K562 (cell line): ENCODE measurements around the gene BFSP1. TPM values are rescaled to one million over a fixed set of nuclear protein-coding genes. Genes with fewer than 3 reads are reported as not detected.

Experiments used
- BCL6 ChIP-seq: fragments of 250-450 bp; sonication (Bioruptor Pico); IDR thresholded peaks from 2 replicates; pipeline ENCODE4 v1.4.0; 2020
- BCOR ChIP-seq: fragments of 450-650 bp; IDR thresholded peaks from 2 replicates; pipeline ENCODE4 v1.6.1; 2016
- CHD1 ChIP-seq: fragments of 200-600 bp; sonication (generic); IDR thresholded peaks from one replicate; pipeline ENCODE4 v1.6.1; 2012; ENCODE audit warnings: mild to moderate bottlenecking, moderate library complexity, low read length, inconsistent platforms
- CREM ChIP-seq: IDR thresholded peaks from 2 replicates; pipeline ENCODE4 v1.6.1; 2014; ENCODE audit warnings: antibody characterized with exemption, low read depth
- FOXK1 ChIP-seq: sonication (generic); formaldehyde crosslinking; IDR thresholded peaks from 2 replicates; pipeline ENCODE4 v1.8.0; 2022; ENCODE audit warnings: missing genetic modification reagents, mild to moderate bottlenecking, borderline replicate concordance
- GABPB1 ChIP-seq: sonication (generic); formaldehyde crosslinking; IDR thresholded peaks from 2 replicates; pipeline ENCODE4 v1.8.0; 2022; ENCODE audit warnings: mild to moderate bottlenecking, missing genetic modification reagents
- HDAC6 ChIP-seq: IDR thresholded peaks from 2 replicates; pipeline ENCODE4 v1.6.1; 2012; ENCODE audit warnings: low read depth, mild to moderate bottlenecking, control low read depth, inconsistent platforms, low read length, moderate library complexity
- KAT8 ChIP-seq: fragments of 450-650 bp; IDR thresholded peaks from 2 replicates; pipeline ENCODE4 v1.6.1; 2016; ENCODE audit warnings: low read depth, mild to moderate bottlenecking
- MCM5 ChIP-seq: fragments of 450-650 bp; IDR thresholded peaks from 2 replicates; pipeline ENCODE4 v1.6.1; 2016; ENCODE audit warnings: low read depth
- NELFE ChIP-seq: IDR thresholded peaks from 2 replicates; pipeline ENCODE4 v1.6.1; 2011; ENCODE audit warnings: mild to moderate bottlenecking; ENCODE audit not compliant: insufficient read depth, insufficient read length
- NUFIP1 ChIP-seq: fragments of 450-650 bp; IDR thresholded peaks from 2 replicates; pipeline ENCODE4 v1.6.1; 2018; ENCODE audit not compliant: partially characterized antibody
- PPARD ChIP-seq: fragments of 250-450 bp; sonication (Bioruptor Pico); IDR thresholded peaks from 2 replicates; pipeline ENCODE4 v1.8.0; 2022; ENCODE audit warnings: inconsistent platforms, mild to moderate bottlenecking, moderate library complexity
- UBTF ChIP-seq, 2 experiments: IDR thresholded peaks; 2 replicates each; pipeline ENCODE4 v1.6.1; 2012; ENCODE audit warnings: improper control_type of control experiment in 2 of 2, low read depth in 2 of 2, low read length in 2 of 2, borderline replicate concordance in 1 of 2
- ZNF57 ChIP-seq: fragments of 450-650 bp; formaldehyde crosslinking; IDR thresholded peaks from 2 replicates; pipeline ENCODE4 v1.4.0; 2020; ENCODE audit warnings: mild to moderate bottlenecking, moderate library complexity
- ZNF589 ChIP-seq: fragments of 200-800 bp; sonication (Bioruptor generic); IDR thresholded peaks from 2 replicates; pipeline ENCODE4 v1.6.1; 2016; ENCODE audit warnings: low read depth, missing genetic modification characterization, missing compliant biosample characterization
- polyA plus RNA-seq, 8 experiments: library from polyadenylated mRNA; depleted of rRNA in 4 of 8; stranded (reverse) in 5 of 8; unstranded in 3 of 8; fragments of >200 nt; fragmentation: Nextera tagmentation in 2 of 8; fragmentation: Illumina TruSeq in 1 of 8; extraction: Ambion mirVana in 2 of 8; extraction: Trizol in 1 of 8; gene quantifications; 2 replicates each; pipeline versions ENCODE4 v1.2.1 to v1.2.3, GENCODE V29; 2011 to 2014; ENCODE audit warnings: inconsistent platforms in 1 of 8, missing spikeins in 1 of 8
- total RNA-seq, 7 experiments: library from RNA; depleted of rRNA in 6 of 7; stranded (reverse); fragments of >200 nt in 6 of 7; fragmentation: Illumina TruSeq in 2 of 7; extraction: Trizol in 2 of 7; gene quantifications; 2 replicates each; pipeline versions ENCODE4 v1.2.1 to v1.2.3, GENCODE V29; 2011 to 2021; ENCODE audit warnings: low replicate concordance in 1 of 7
- TF ChIP-seq, protein P1 (sequence below): IDR thresholded peaks from 2 replicates; pipeline ENCODE4 v1.6.1; 2016; ENCODE audit warnings: missing genetic modification characterization, missing compliant biosample characterization
- TF ChIP-seq, protein P2 (sequence below): fragments of 450-650 bp; formaldehyde crosslinking; IDR thresholded peaks from 2 replicates; pipeline ENCODE4 v1.4.0; 2022; ENCODE audit warnings: missing genetic modification characterization
- TF ChIP-seq, protein P3 (sequence below): fragments of 250-450 bp; sonication (Bioruptor Pico); IDR thresholded peaks from 2 replicates; pipeline ENCODE4 v1.4.0; 2020

The BFSP1 gene
- total and polyA plus RNA-seq, 9 of the 15 experiments (the other 6 are each of a cell fraction or from before 2014, with no cell fraction given) = 0.09 to 0.86 (median 0.40) TPM

- TF ChIP-seq BCL6 (CRISPR knock-in tag) (no peak), NUFIP1 (no peak), ZNF57 (CRISPR knock-in tag) (no peak), FOXK1 (CRISPR knock-in tag) (no peak), MCM5 (no peak), NELFE (no peak), HDAC6 (no peak), GABPB1 (CRISPR knock-in tag) (no peak), CREM (no peak), BCOR (no peak), CHD1 (no peak), KAT8 (no peak), ZNF589 (CRISPR knock-in tag) (0 out of 2 replicates have a peak, but pooled peaks have one; percentile 51), PPARD (CRISPR knock-in tag) (no peak), UBTF (IDR thresholded peaks at IDR 0.05; ENCODE audit: borderline replicate concordance in 1 of 2, low read depth in 2 of 2, low read length in 2 of 2) (no peak)
- TF ChIP-seq, protein P1, sequence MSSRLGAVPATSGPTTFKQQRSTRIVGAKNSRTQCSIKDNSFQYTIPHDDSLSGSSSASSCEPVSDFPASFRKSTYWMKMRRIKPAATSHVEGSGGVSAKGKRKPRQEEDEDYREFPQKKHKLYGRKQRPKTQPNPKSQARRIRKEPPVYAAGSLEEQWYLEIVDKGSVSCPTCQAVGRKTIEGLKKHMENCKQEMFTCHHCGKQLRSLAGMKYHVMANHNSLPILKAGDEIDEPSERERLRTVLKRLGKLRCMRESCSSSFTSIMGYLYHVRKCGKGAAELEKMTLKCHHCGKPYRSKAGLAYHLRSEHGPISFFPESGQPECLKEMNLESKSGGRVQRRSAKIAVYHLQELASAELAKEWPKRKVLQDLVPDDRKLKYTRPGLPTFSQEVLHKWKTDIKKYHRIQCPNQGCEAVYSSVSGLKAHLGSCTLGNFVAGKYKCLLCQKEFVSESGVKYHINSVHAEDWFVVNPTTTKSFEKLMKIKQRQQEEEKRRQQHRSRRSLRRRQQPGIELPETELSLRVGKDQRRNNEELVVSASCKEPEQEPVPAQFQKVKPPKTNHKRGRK (tag) = no peak
- TF ChIP-seq, protein P2, sequence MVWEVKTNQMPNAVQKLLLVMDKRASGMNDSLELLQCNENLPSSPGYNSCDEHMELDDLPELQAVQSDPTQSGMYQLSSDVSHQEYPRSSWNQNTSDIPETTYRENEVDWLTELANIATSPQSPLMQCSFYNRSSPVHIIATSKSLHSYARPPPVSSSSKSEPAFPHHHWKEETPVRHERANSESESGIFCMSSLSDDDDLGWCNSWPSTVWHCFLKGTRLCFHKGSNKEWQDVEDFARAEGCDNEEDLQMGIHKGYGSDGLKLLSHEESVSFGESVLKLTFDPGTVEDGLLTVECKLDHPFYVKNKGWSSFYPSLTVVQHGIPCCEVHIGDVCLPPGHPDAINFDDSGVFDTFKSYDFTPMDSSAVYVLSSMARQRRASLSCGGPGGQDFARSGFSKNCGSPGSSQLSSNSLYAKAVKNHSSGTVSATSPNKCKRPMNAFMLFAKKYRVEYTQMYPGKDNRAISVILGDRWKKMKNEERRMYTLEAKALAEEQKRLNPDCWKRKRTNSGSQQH (CRISPR knock-in tag) = no peak
- TF ChIP-seq, protein P3, sequence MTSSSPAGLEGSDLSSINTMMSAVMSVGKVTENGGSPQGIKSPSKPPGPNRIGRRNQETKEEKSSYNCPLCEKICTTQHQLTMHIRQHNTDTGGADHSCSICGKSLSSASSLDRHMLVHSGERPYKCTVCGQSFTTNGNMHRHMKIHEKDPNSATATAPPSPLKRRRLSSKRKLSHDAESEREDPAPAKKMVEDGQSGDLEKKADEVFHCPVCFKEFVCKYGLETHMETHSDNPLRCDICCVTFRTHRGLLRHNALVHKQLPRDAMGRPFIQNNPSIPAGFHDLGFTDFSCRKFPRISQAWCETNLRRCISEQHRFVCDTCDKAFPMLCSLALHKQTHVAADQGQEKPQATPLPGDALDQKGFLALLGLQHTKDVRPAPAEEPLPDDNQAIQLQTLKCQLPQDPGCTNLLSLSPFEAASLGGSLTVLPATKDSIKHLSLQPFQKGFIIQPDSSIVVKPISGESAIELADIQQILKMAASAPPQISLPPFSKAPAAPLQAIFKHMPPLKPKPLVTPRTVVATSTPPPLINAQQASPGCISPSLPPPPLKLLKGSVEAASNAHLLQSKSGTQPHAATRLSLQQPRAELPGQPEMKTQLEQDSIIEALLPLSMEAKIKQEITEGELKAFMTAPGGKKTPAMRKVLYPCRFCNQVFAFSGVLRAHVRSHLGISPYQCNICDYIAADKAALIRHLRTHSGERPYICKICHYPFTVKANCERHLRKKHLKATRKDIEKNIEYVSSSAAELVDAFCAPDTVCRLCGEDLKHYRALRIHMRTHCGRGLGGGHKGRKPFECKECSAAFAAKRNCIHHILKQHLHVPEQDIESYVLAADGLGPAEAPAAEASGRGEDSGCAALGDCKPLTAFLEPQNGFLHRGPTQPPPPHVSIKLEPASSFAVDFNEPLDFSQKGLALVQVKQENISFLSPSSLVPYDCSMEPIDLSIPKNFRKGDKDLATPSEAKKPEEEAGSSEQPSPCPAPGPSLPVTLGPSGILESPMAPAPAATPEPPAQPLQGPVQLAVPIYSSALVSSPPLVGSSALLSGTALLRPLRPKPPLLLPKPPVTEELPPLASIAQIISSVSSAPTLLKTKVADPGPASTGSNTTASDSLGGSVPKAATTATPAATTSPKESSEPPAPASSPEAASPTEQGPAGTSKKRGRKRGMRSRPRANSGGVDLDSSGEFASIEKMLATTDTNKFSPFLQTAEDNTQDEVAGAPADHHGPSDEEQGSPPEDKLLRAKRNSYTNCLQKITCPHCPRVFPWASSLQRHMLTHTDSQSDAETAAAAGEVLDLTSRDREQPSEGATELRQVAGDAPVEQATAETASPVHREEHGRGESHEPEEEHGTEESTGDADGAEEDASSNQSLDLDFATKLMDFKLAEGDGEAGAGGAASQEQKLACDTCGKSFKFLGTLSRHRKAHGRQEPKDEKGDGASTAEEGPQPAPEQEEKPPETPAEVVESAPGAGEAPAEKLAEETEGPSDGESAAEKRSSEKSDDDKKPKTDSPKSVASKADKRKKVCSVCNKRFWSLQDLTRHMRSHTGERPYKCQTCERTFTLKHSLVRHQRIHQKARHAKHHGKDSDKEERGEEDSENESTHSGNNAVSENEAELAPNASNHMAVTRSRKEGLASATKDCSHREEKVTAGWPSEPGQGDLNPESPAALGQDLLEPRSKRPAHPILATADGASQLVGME (CRISPR knock-in tag) = no peak
These were observed 27.2 kb upstream of the BFSP1 start (continued) for GRCh38 chr20:17558154-17558940.
